ENCODE results near the gene ACOXL. TPM values are rescaled to one million over a fixed set of nuclear protein-coding genes. Genes with fewer than 3 reads are reported as not detected.

Gene ACOXL
- total RNA-seq, 4 donors from 2014 or later, result 0.55 to 5.2 (median 1.1) TPM; not detected in 1

DNA sequence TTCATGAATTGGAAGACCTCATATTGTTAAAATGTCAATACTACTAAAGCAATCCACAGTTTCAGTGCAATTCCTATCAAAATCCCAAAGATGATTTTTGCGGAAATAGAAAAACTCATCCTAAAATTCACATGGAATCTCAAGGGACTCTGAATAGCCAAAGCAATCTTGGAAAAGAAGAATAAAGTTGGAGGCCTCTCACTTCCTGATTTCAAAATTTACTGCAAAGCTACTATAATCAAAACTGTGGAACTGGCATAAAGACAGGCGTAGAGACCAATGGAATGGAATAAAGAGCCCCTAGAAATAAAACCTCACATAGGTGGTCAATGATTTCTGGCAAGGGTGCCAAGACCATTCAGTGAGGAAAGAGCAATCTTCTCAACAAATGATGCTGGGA, 42.3 kb downstream of the ACOXL start:
- TF ChIP-seq, protein P1, sequence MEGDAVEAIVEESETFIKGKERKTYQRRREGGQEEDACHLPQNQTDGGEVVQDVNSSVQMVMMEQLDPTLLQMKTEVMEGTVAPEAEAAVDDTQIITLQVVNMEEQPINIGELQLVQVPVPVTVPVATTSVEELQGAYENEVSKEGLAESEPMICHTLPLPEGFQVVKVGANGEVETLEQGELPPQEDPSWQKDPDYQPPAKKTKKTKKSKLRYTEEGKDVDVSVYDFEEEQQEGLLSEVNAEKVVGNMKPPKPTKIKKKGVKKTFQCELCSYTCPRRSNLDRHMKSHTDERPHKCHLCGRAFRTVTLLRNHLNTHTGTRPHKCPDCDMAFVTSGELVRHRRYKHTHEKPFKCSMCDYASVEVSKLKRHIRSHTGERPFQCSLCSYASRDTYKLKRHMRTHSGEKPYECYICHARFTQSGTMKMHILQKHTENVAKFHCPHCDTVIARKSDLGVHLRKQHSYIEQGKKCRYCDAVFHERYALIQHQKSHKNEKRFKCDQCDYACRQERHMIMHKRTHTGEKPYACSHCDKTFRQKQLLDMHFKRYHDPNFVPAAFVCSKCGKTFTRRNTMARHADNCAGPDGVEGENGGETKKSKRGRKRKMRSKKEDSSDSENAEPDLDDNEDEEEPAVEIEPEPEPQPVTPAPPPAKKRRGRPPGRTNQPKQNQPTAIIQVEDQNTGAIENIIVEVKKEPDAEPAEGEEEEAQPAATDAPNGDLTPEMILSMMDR (IDR thresholded peaks at IDR 0.05), result no peak
- TF ChIP-seq POLR2A (IDR thresholded peaks at IDR 0.05) (no peak), EP300 (IDR thresholded peaks at IDR 0.05; ENCODE audit: low read depth) (no peak), POLR2AphosphoS5 (IDR thresholded peaks at IDR 0.05) (no peak)
- WGBS, 2 donors (ENCODE audit: low coverage in 1 of 2), result 86 to 89% methylated on average over 2 of the region's 2 CpGs
- Histone ChIP-seq H3K4me3 (no peak overlapping the region), H3K9me3 (no peaks in the 10 kb centered on the region), H3K27ac (no peak overlapping the region), H3K4me1 (peaks cover 0 to 15% (median 0%) of the 10 kb centered on the region in 4 donors), H3K36me3 (no peaks in the 10 kb centered on the region), H3K27me3 (no peaks in the 10 kb centered on the region)
- no peak for DNase-seq
- in situ Hi-C loops (cut with MboI; ENCODE audit: low pct_ligation_motif_present in 1 of 4, low pct_unique_long_range_greater_than_20kb in 1 of 4, low sequenced_read_pairs in 3 of 4), result no loop called here
- intact Hi-C loops (cut with DNase I; ENCODE audit: low total_unique reads), result no loop called here

DNA sequence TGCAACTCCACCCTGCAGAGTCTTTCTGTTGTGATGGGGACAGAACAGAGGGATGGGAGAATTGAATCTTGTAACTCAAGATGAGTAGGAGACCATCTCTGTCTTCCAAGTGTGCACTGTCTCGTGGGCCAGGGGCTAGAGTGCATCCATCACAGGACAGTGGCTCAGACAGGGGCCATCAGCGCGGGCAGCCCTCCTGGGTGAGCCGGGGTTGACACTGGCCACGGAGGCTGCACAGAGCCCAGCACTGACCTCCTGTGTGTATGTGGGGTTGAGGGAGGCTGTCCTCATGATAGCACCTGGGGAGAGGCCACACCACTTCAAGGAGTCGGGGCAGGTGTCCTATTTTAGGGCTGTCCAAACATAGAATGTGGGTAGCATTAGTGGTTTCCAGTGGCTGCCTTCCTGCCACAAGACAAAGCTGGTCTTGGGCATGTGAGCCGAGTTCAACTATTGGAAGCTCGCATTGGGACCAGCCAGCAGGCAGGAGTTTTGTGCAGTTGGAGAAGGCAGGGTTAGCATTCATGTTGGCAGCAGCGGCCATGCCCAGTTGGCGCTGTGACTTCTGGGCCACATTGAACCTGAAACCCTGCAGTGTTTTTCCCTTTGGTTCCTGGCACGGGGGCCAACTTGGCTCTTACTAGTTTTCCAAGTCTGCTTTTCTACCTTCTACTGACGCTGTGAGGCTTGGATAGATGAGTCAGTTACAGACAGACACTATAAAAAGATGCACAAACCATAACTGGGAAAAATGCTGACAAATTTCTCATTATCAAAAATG, 45.3 kb downstream of the ACOXL start:
- in situ Hi-C loops (cut with MboI; ENCODE audit: low pct_ligation_motif_present in 1 of 4, low pct_unique_long_range_greater_than_20kb in 1 of 4, low sequenced_read_pairs in 3 of 4), result no loop called here

DNA sequence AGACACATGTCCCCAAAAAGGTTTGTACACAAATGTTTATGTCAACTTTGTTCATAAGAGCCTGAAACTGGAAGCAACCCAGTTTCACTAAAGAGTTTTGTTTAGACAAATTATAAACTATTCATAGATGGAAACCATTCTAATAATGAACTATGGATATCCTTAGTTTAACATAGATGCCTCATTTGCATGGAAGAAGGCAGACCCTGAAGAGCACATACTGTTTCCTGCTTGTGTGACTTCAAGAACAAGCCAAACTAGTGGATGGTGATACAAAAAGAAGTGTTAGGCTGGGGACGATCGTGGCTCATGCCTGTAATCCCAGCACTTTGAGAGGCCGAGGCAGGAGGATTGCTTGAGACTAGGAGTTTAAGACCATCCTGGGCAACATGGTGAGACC, 48.1 kb downstream of the ACOXL start:
- Histone ChIP-seq H3K36me3 (no peaks in the 10 kb centered on the region), H3K4me1 (no peaks in the 10 kb centered on the region), H3K27me3 (no peaks in the 10 kb centered on the region), H3K9me3 (no peaks in the 10 kb centered on the region), H3K4me3 (no peak overlapping the region), H3K27ac (no peak overlapping the region)
- intact Hi-C loops (cut with DNase I; ENCODE audit: low total_unique reads) (no loop called here), in situ Hi-C loops (cut with MboI; ENCODE audit: low pct_ligation_motif_present in 1 of 4, low pct_unique_long_range_greater_than_20kb in 1 of 4, low sequenced_read_pairs in 3 of 4) (no loop called here)
- no peak for DNase-seq
- 65 to 76% methylated on average over 3 of the region's 3 CpGs for WGBS, 2 donors (ENCODE audit: low coverage in 1 of 2)
- TF ChIP-seq POLR2A (IDR thresholded peaks at IDR 0.05) (no peak), EP300 (IDR thresholded peaks at IDR 0.05; ENCODE audit: low read depth) (no peak), POLR2AphosphoS5 (IDR thresholded peaks at IDR 0.05) (no peak)
- TF ChIP-seq, protein P1 (IDR thresholded peaks at IDR 0.05), result no peak

More for the DNA sequence above, 45.3 kb downstream of the ACOXL start:
- intact Hi-C loops (cut with DNase I; ENCODE audit: low total_unique reads), result no loop called here
- Histone ChIP-seq H3K36me3 (no peaks in the 10 kb centered on the region), H3K9me3 (no peaks in the 10 kb centered on the region), H3K27ac (no peak overlapping the region), H3K4me3 (no peak overlapping the region), H3K27me3 (no peaks in the 10 kb centered on the region), H3K4me1 (peaks cover 0 to 9% (median 0%) of the 10 kb centered on the region in 4 donors)
- DNase-seq, result no peak
- TF ChIP-seq, protein P1 (IDR thresholded peaks at IDR 0.05), result no peak
- TF ChIP-seq POLR2AphosphoS5 (IDR thresholded peaks at IDR 0.05) (no peak), POLR2A (IDR thresholded peaks at IDR 0.05) (no peak), EP300 (IDR thresholded peaks at IDR 0.05; ENCODE audit: low read depth) (no peak)
- WGBS, 2 donors (ENCODE audit: low coverage in 1 of 2), result 90% methylated on average over 12 of the region's 12 CpGs; no CpG with 5 or more reads in 1 of the 2 donors

DNA sequence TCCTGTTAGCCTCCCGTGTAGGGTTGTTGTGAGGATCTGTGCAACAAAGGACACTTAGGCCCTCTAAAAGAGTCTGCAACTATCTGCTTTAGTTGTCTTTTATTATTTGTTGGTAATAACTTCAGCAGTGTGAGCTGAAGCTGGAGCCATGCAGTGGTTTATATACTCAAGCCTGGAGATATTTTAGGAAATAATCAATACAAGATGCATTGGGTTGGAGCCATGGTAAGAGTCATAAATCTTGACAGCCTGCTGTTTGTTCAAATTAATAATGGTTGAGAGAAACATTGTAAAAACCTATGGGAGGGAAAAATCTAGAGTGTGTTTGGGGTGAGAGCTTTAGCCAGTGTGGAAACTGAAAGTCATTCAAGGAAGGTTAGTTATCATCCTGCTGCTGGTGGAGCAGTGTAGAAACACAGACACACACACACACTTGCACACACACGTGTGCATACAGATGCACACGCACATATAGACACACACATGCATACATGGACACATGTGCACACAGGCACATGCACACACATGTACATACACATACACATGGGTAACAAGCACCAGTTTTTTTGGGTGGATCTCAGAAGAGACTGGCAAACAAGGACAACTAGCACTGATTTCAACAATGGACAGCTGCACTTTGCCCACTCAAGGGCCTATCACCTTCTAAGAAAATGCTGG, 51.0 kb downstream of the ACOXL start:
- Histone ChIP-seq H3K36me3 (no peaks in the 10 kb centered on the region), H3K27ac (no peak overlapping the region), H3K27me3 (no peaks in the 10 kb centered on the region), H3K4me1 (no peaks in the 10 kb centered on the region), H3K4me3 (no peak overlapping the region), H3K9me3 (no peaks in the 10 kb centered on the region)
- TF ChIP-seq, protein P1 (IDR thresholded peaks at IDR 0.05), result no peak
- no peak for TF ChIP-seq EP300 (IDR thresholded peaks at IDR 0.05; ENCODE audit: low read depth)
- TF ChIP-seq POLR2AphosphoS5 (IDR thresholded peaks at IDR 0.05), result no peak
- no peak for TF ChIP-seq POLR2A (IDR thresholded peaks at IDR 0.05)
- no peak for DNase-seq
- WGBS, 2 donors (ENCODE audit: low coverage in 1 of 2), result 68 to 74% methylated on average over 3 of the region's 3 CpGs
- in situ Hi-C loops (cut with MboI; ENCODE audit: low pct_ligation_motif_present in 1 of 4, low pct_unique_long_range_greater_than_20kb in 1 of 4, low sequenced_read_pairs in 3 of 4), result no loop called here
- intact Hi-C loops (cut with DNase I; ENCODE audit: low total_unique reads), result no loop called here

Data from transverse colon (tissue), 4 donors.